ENCODE results near the gene RABGAP1L. TPM values are rescaled to one million over a fixed set of nuclear protein-coding genes. Genes with fewer than 3 reads are reported as not detected.

Gene RABGAP1L
- total and polyA plus RNA-seq, 2 donors from 2014 or later, result 16.2 to 48.5 TPM

GRCh38 chr1:174916846-174917245 lies 757.5 kb downstream of the RABGAP1L start:
- H3K27me3 ChIP-seq (ENCODE audit: control insufficient read depth, insufficient read depth, low read length), result no peaks in the 10 kb centered on the region
- no peak for TF ChIP-seq CTCF (IDR thresholded peaks at IDR 0.05; ENCODE audit: borderline replicate concordance, extremely low read depth, insufficient read depth)
- no peaks in the 10 kb centered on the region for H3K36me3 ChIP-seq (ENCODE audit: control insufficient read depth in 2 of 3, insufficient read depth in 3 of 3, low read length in 3 of 3)
- no peaks in the 10 kb centered on the region for H3K9me3 ChIP-seq (ENCODE audit: control insufficient read depth in 2 of 3, insufficient read depth in 1 of 3, low read length in 3 of 3)
- no peak for DNase-seq
- H3K9ac ChIP-seq (ENCODE audit: low read length in 3 of 3), result no peak overlapping the region
- FAIRE-seq, result no peak
- no peak overlapping the region for H3K27ac ChIP-seq (ENCODE audit: low read depth in 2 of 2, low read length in 2 of 2)
- H3K4me3 ChIP-seq (ENCODE audit: low read length in 3 of 3), result no peak overlapping the region
- H3K4me1 ChIP-seq (ENCODE audit: control insufficient read depth in 2 of 3, insufficient read depth in 2 of 3, low read depth in 1 of 3, low read length in 3 of 3), result no peaks in the 10 kb centered on the region
- intact Hi-C loops (cut with DNase I), result no loop called here

GRCh38 chr1:174920093-174920492 lies 760.8 kb downstream of the RABGAP1L start:
- no peak overlapping the region for H3K9ac ChIP-seq (ENCODE audit: low read length in 3 of 3)
- no peaks in the 10 kb centered on the region for H3K4me1 ChIP-seq (ENCODE audit: control insufficient read depth in 2 of 3, insufficient read depth in 2 of 3, low read depth in 1 of 3, low read length in 3 of 3)
- TF ChIP-seq CTCF (IDR thresholded peaks at IDR 0.05; ENCODE audit: borderline replicate concordance, extremely low read depth, insufficient read depth), result no peak
- no peak for DNase-seq
- no peaks in the 10 kb centered on the region for H3K36me3 ChIP-seq (ENCODE audit: control insufficient read depth in 2 of 3, insufficient read depth in 3 of 3, low read length in 3 of 3)
- H3K27ac ChIP-seq (ENCODE audit: low read depth in 2 of 2, low read length in 2 of 2), result no peak overlapping the region
- no peaks in the 10 kb centered on the region for H3K9me3 ChIP-seq (ENCODE audit: control insufficient read depth in 2 of 3, insufficient read depth in 1 of 3, low read length in 3 of 3)
- H3K4me3 ChIP-seq (ENCODE audit: low read length in 3 of 3), result no peak overlapping the region
- no peaks in the 10 kb centered on the region for H3K27me3 ChIP-seq (ENCODE audit: control insufficient read depth, insufficient read depth, low read length)
- no peak for FAIRE-seq
- intact Hi-C loops (cut with DNase I), result no loop called here

- H3K4me1 ChIP-seq (ENCODE audit: control insufficient read depth in 2 of 3, insufficient read depth in 2 of 3, low read depth in 1 of 3, low read length in 3 of 3), result no peaks in the 10 kb centered on the region
- FAIRE-seq, result no peak
- no peaks in the 10 kb centered on the region for H3K27me3 ChIP-seq (ENCODE audit: control insufficient read depth, insufficient read depth, low read length)
- H3K9ac ChIP-seq (ENCODE audit: low read length in 3 of 3), result no peak overlapping the region
- TF ChIP-seq CTCF (IDR thresholded peaks at IDR 0.05; ENCODE audit: borderline replicate concordance, extremely low read depth, insufficient read depth), result no peak
- no peak overlapping the region for H3K4me3 ChIP-seq (ENCODE audit: low read length in 3 of 3)
- intact Hi-C loops (cut with DNase I), result no loop called here
- H3K36me3 ChIP-seq (ENCODE audit: control insufficient read depth in 2 of 3, insufficient read depth in 3 of 3, low read length in 3 of 3), result no peaks in the 10 kb centered on the region
- DNase-seq, result no peak
- no peak overlapping the region for H3K27ac ChIP-seq (ENCODE audit: low read depth in 2 of 2, low read length in 2 of 2)
- H3K9me3 ChIP-seq (ENCODE audit: control insufficient read depth in 2 of 3, insufficient read depth in 1 of 3, low read length in 3 of 3), result no peaks in the 10 kb centered on the region
These were observed 762.8 kb downstream of the RABGAP1L start for GRCh38 chr1:174922121-174922520.

- FAIRE-seq, result no peak
These were observed 764.5 kb downstream of the RABGAP1L start for GRCh38 chr1:174923820-174924219.

More at GRCh38 chr1:174923820-174924219, 764.5 kb downstream of the RABGAP1L start:
- intact Hi-C loops (cut with DNase I), result no loop called here
- TF ChIP-seq CTCF (IDR thresholded peaks at IDR 0.05; ENCODE audit: borderline replicate concordance, extremely low read depth, insufficient read depth), result no peak
- H3K4me3 ChIP-seq (ENCODE audit: low read length in 3 of 3), result no peak overlapping the region
- no peak for DNase-seq
- no peaks in the 10 kb centered on the region for H3K36me3 ChIP-seq (ENCODE audit: control insufficient read depth in 2 of 3, insufficient read depth in 3 of 3, low read length in 3 of 3)
- no peak overlapping the region for H3K9ac ChIP-seq (ENCODE audit: low read length in 3 of 3)
- H3K9me3 ChIP-seq (ENCODE audit: control insufficient read depth in 2 of 3, insufficient read depth in 1 of 3, low read length in 3 of 3), result no peaks in the 10 kb centered on the region
- no peaks in the 10 kb centered on the region for H3K4me1 ChIP-seq (ENCODE audit: control insufficient read depth in 2 of 3, insufficient read depth in 2 of 3, low read depth in 1 of 3, low read length in 3 of 3)
- no peaks in the 10 kb centered on the region for H3K27me3 ChIP-seq (ENCODE audit: control insufficient read depth, insufficient read depth, low read length)
- no peak overlapping the region for H3K27ac ChIP-seq (ENCODE audit: low read depth in 2 of 2, low read length in 2 of 2)
